Inferior parietal cortex (tissue), 1 donor: ENCODE data around the gene ATG7.
"Not testable (repeated sequence)": the region's sequence is repeated elsewhere in the genome, so short reads cannot be mapped to it uniquely, and the experiment has no call there.

ENCODE experiments used
- DNase-seq: peaks from one replicate; pipeline ENCODE4 v3.0.0-alpha.2; 2016; ENCODE audit errors: extremely low spot score

Gene ATG7

GRCh38 chr3:11589706-11590105 is 317.5 kb downstream of the ATG7 start:
- DNase-seq: no peak

- no peak for DNase-seq
Measured at GRCh38 chr3:11591002-11591355, 318.8 kb downstream of the ATG7 start.

GRCh38 chr3:11591391-11592282 is 319.4 kb downstream of the ATG7 start:
- peak; percentile 84 for DNase-seq

- DNase-seq: no peak
Measured at GRCh38 chr3:11592445-11593298, 320.5 kb downstream of the ATG7 start.

DNA sequence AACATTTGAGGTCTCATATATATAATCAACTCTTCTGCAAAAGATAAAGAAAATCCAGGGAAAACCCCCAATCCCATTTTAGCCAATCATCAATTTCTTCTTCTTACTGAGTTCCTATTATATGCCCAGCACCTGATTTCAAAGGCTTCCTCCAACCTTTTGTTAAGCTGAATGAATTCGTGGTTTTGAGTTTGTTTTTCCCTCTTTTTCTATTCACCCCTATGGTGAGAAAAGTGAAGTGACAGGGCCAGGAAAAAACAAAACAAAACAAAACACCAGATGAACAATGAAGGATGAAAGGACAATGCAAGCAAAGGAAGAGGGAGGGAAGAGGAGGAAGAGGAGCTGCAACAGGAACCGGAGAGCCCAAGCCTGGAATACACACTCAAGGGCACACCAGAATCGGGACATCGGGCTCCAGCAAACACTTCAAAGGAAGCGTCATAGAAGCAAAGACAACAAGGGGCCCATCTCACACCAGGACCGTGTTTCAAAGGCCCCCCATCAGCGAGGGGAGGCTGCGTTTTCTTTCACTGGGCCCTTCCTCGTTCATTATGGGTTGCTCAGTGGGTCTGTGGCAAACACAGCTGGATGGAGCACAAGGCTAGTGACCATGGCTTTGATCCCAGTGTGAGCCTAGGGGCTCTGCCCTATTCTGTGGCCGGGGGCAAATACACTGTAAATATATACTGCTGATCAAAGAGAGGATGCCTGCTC is 321.3 kb downstream of the ATG7 start:
- DNase-seq: no peak

DNA sequence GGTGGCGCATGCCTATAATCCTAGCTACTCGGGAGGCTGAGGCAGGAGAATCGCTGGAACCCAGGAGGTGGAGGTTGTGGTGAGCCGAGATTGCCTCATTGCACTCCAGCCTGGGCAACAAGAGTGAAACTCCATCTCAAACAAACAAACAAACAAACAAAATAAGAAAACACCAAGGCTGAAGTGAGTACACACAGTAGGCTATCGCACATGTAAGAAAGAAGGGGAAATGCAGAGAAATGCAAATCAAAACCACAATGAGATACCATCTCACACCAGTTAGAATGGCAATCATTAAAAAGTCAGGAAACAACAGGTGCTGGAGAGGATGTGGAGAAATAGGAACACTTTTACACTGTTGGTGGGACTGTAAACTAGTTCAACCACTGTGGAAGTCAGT is 322.8 kb downstream of the ATG7 start:
- not testable (repeated sequence) for DNase-seq

DNA sequence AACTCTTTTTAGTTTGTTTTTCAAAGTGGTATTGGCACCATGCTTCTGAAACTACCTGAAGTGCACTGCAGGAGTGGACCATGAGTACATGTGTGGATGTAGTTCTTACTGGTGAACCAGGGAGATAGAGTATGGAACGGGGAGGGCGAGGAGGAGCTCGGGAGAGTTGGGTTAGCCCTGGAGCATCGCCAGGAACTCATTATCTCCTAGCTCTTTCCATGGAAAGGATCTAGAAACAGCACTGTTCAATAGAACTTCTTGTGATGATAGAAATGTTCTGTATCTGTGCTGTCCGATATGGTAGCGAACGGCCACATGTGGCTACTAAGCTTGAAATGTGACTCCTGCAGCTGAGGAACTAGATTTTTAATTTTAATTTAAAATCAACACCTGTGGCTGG is 324.2 kb downstream of the ATG7 start:
- DNase-seq: no peak

GRCh38 chr3:11600501-11601282 is 328.5 kb downstream of the ATG7 start:
- DNase-seq: peak; percentile 49

DNA sequence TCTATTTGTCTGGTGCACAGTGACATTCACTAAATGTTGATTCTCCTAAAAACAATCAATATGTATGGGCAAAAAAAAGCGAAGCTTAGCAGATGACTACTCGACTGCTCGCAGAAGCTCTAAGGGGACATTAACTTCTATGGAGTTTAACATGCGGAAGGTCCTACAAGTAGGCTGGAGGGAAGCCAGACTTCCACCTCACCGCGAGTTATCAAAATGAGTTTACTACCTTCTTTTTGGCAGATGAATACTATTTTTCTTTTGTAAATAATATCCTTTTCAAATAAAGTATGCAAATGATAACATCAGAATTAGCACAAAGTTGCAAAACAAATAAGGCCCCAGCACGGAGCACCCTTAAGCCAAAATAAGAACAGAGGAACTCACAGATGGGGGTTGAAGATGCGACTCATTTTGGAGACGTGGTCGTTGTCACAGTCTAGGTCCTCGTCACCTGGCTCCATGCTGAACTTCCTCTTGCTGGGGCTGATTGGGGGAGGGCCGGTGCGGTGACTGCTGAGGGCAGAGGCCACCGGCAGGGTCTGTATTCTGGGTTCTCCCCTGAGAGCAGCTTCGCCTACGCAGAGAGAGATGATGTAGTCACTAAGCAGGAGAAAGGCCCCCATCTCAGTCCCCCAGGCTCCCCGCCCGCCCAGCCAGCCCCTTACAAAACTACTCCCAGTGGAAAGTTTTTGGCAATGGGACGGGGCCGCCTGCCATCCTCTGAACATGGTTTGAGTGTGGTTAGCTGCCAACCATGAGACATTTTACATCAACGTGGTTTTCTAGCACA is 329.4 kb downstream of the ATG7 start:
- DNase-seq: peak; percentile 11

DNA sequence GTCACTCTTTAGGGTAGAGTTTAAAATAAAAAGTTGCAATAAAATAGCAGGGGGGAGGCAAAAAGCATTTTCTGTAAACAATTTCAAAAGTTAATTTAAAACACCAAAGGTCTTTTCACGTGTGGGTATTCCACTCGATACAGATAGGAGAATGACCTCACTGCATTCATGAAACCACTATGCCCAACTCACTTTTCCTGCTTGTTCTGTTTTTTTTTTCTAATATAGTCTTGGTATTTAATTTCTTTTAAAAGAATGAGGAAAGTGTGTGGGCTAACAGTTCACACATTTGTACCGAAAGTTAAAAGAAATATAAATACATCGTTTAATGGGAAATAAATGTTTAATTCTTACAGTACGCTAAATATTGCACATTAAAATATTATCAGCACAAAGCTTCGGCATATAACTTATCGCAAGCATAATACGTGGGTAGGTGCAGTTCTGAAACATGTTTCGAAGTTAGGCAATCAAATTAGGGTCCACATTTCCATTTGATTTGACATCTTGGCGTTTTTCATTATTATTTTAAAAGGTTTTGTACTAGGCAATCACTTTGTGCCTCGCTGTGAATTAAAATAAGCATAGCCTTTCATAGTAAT is 330.1 kb downstream of the ATG7 start:
- peak; percentile 3 for DNase-seq

GRCh38 chr3:11602886-11603527 is 330.8 kb downstream of the ATG7 start:
- DNase-seq: no peak

GRCh38 chr3:11603628-11604027 is 331.4 kb downstream of the ATG7 start:
- DNase-seq: peak; percentile 9

DNA sequence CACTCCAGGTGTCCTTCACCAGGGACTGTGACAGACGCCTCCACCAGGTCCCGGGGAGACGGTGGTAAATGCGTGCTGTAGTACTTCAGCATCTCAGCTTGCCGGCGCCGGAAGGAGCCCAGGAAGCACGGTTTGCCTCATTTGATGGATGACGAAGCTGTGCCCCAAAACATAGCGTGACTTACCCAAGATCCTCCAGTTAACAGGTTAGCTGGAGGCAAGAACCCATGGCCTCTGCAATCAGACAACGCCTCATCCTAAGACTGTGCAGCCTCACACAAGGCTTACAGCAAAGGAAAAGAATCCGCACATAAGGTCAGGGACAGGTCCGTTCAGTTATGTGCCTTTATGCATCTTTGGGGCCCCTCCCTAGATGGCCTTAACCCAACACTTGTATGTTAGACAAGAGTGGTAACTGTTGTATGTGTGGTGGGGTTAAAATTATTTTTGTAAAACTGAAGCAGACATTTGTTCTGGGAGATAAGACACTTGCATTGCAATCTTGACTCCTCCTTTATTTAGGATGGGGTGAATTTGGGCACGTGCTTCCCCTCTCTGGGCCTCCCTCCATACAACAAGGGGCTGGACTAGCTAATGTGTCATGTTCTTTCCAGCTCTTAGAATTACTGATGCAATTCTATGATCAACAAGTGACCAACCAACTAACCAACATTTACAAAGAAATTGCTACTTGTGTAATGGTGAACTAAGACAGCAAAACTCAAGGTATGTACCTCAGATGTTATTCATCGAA is 332.1 kb downstream of the ATG7 start:
- DNase-seq: peak; percentile 3

GRCh38 chr3:11605398-11605797 is 333.2 kb downstream of the ATG7 start:
- DNase-seq: no peak

- DNase-seq: no peak
Measured at GRCh38 chr3:11606090-11606784, 334.0 kb downstream of the ATG7 start.

DNA sequence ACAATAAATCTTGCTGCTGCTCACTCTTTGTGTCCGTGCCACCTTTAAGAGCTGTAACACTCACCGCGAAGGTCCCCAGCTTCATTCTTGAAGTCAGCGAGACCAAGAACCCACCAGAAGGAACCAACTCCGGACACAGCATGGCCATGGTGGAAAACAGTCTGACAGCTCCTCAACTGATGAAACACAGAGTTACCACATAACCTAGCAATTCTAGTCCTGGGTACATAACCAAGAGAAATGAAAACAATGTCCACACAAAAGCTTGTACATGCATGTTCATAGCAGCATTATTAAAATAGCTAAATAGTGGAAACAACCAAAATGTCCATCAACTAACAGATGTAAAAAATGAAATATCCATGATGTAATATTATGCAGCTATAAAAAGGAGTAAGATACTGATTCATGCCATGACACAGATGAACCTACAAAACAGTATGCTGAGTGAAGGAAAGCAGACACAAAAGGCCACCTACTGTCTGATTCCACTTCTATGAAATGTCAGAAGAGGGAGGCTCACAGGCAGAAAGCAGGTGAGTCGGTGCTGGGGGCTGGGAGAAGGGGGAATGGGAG is 334.8 kb downstream of the ATG7 start:
- DNase-seq: no peak
